MM.1S (cell line): Measurements from ENCODE around the gene ATP6V1G2.

Experiments
- DNase-seq: peaks from one replicate; pipeline ENCODE4 v3.0.0-alpha.2; 2015
- H2AFZ ChIP-seq: fragments of 300-600 bp; sonication (generic); 2 replicates; pipeline ENCODE4 v1.6.0; 2016; ENCODE audit warnings: antibody characterized with exemption, low read length
- H3F3A ChIP-seq: fragments of 300-600 bp; sonication (generic); 2 replicates; pipeline ENCODE4 v1.6.1; 2016; ENCODE audit warnings: mild to moderate bottlenecking, antibody characterized with exemption, low read length, moderate library complexity, mixed read lengths; ENCODE audit not compliant: insufficient read depth
- H3K27ac ChIP-seq: fragments of 300-600 bp; sonication (generic); 2 replicates; pipeline ENCODE4 v1.5.1; 2016; ENCODE audit warnings: mild to moderate bottlenecking, low read length
- H3K27me3 ChIP-seq: fragments of 300-600 bp; sonication (generic); replicated peaks from 2 replicates; pipeline ENCODE4 v1.6.0; 2016; ENCODE audit warnings: low read length; ENCODE audit not compliant: insufficient read depth
- H3K36me3 ChIP-seq: fragments of 300-600 bp; sonication (generic); replicated peaks from 2 replicates; pipeline ENCODE4 v1.6.1; 2016; ENCODE audit warnings: mild to moderate bottlenecking, low read length, mixed read lengths; ENCODE audit not compliant: insufficient read depth
- H3K4me1 ChIP-seq: fragments of 300-600 bp; sonication (generic); 2 replicates; pipeline ENCODE4 v1.6.1; 2016; ENCODE audit warnings: low read length, mixed read lengths
- H3K4me2 ChIP-seq: fragments of 300-600 bp; sonication (generic); 2 replicates; pipeline ENCODE4 v1.6.0; 2016; ENCODE audit warnings: low read depth, low read length
- H3K4me3 ChIP-seq: fragments of 300-600 bp; sonication (generic); 2 replicates; pipeline ENCODE4 v1.5.1; 2016; ENCODE audit warnings: low read length, mixed read lengths
- H3K79me2 ChIP-seq: fragments of 300-600 bp; sonication (generic); 2 replicates; pipeline ENCODE4 v1.6.1; 2016; ENCODE audit warnings: mixed run types, low read length, mixed read lengths
- H3K9ac ChIP-seq: fragments of 300-600 bp; sonication (generic); 2 replicates; pipeline ENCODE4 v1.6.1; 2016; ENCODE audit warnings: low read length, mixed read lengths
- H3K9me2 ChIP-seq: fragments of 300-600 bp; sonication (generic); replicated peaks from 2 replicates; pipeline ENCODE4 v1.6.1; 2016; ENCODE audit warnings: mild to moderate bottlenecking, low read length, mixed read lengths; ENCODE audit not compliant: insufficient read depth
- H3K9me3 ChIP-seq: fragments of 300-600 bp; sonication (generic); replicated peaks from 2 replicates; pipeline ENCODE4 v1.6.1; 2016; ENCODE audit warnings: mild to moderate bottlenecking, low read length, mixed read lengths; ENCODE audit not compliant: insufficient read depth
- H4K20me1 ChIP-seq: fragments of 300-600 bp; sonication (generic); 2 replicates; pipeline ENCODE4 v1.6.1; 2016; ENCODE audit warnings: mild to moderate bottlenecking, low read length, moderate library complexity, mixed read lengths; ENCODE audit not compliant: insufficient read depth
- EZH2 ChIP-seq: fragments of 300-600 bp; sonication (generic); optimal IDR thresholded peaks from 2 replicates; pipeline ENCODE3; 2017; ENCODE audit warnings: low read depth, mild to moderate bottlenecking, antibody characterized with exemption, low read length, mixed read lengths
- TF ChIP-seq, protein P1 (sequence below): fragments of 300-600 bp; sonication (generic); IDR thresholded peaks from 2 replicates; pipeline ENCODE4 v1.5.1; 2016; ENCODE audit warnings: antibody characterized with exemption, low read length, mixed read lengths

ATP6V1G2 gene

DNA sequence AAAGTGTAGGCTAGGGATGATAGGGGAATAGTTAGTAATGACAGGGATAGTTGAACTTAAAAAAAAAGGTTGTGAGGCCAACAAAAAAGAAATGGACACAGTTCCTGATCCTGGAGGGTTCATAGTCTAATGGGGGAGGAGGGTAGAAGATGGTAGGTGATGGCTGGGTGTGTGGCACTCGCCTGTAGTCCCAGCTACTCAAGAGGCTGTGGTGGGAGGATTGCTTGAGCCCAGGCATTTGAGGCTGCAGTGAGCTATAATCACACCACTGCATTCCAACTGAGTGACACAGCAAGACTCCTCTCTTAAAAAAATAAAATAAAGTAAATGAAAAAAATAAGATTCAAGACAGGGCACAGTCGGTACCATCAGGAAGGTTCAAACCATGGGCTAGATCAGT, 50.8 kb downstream of the ATP6V1G2 start:
- Histone ChIP-seq H3K36me3 (no peaks in the 10 kb centered on the region), H3K9ac (peak overlapping the region; percentile 87), H3K4me1 (peaks cover 5% of the 10 kb centered on the region; the same call in 1 of the 2 replicates), H3K4me3 (peak overlapping the region; percentile 67), H2AFZ (no peak overlapping the region), H4K20me1 (peaks cover 11% of the 10 kb centered on the region), H3F3A (peaks cover 27% of the 10 kb centered on the region), H3K79me2 (peaks cover 79% of the 10 kb centered on the region), H3K27me3 (no peaks in the 10 kb centered on the region), H3K9me2 (no peaks in the 10 kb centered on the region), H3K4me2 (peak overlapping the region; percentile 86), H3K27ac (peak overlapping the region; percentile 76; the same call in 1 of the 2 replicates), H3K9me3 (no peaks in the 10 kb centered on the region)
- DNase-seq: no peak
- TF ChIP-seq, protein P1, sequence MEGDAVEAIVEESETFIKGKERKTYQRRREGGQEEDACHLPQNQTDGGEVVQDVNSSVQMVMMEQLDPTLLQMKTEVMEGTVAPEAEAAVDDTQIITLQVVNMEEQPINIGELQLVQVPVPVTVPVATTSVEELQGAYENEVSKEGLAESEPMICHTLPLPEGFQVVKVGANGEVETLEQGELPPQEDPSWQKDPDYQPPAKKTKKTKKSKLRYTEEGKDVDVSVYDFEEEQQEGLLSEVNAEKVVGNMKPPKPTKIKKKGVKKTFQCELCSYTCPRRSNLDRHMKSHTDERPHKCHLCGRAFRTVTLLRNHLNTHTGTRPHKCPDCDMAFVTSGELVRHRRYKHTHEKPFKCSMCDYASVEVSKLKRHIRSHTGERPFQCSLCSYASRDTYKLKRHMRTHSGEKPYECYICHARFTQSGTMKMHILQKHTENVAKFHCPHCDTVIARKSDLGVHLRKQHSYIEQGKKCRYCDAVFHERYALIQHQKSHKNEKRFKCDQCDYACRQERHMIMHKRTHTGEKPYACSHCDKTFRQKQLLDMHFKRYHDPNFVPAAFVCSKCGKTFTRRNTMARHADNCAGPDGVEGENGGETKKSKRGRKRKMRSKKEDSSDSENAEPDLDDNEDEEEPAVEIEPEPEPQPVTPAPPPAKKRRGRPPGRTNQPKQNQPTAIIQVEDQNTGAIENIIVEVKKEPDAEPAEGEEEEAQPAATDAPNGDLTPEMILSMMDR: no peak
- no peak for TF ChIP-seq EZH2
